Mesothelial cell of epicardium (in vitro differentiated cells): ENCODE data around the gene SETD2. TPM values are rescaled to one million over a fixed set of nuclear protein-coding genes. Genes with fewer than 3 reads are reported as not detected.
"Not testable (repeated sequence)": the region's sequence is repeated elsewhere in the genome, so short reads cannot be mapped to it uniquely, and the experiment has no call there.

Experiments
- DNase-seq, 2 experiments: peaks; one replicate each; pipeline ENCODE4 v3.0.0; 2021; ENCODE audit warnings: low spot score in 2 of 2; ENCODE audit not compliant: unreplicated experiment in 2 of 2
- H3K27ac Mint-ChIP-seq: 2 replicates; pipeline ENCODE4 v1.8.0; 2021; ENCODE audit warnings: mixed read lengths
- H3K27me3 Mint-ChIP-seq: 2 replicates; pipeline ENCODE4 v1.8.0; 2021; ENCODE audit warnings: low read depth, mixed read lengths
- H3K36me3 Mint-ChIP-seq: 2 replicates; pipeline ENCODE4 v1.8.0; 2021; ENCODE audit warnings: mixed read lengths
- H3K4me1 Mint-ChIP-seq: 2 replicates; pipeline ENCODE4 v1.8.0; 2021; ENCODE audit warnings: mixed read lengths
- H3K4me3 Mint-ChIP-seq: 2 replicates; pipeline ENCODE4 v1.8.0; 2021; ENCODE audit warnings: mild to moderate bottlenecking, moderate library complexity, mixed read lengths
- H3K9me3 Mint-ChIP-seq: 2 replicates; pipeline ENCODE4 v1.8.0; 2021; ENCODE audit warnings: mixed read lengths
- total RNA-seq: library from RNA; stranded (reverse); gene quantifications from 3 replicates; pipeline ENCODE4 v1.2.1, GENCODE V29; 2021
- TF ChIP-seq, protein P1 (sequence below): fragments of 200-600 bp; sonication (generic); IDR thresholded peaks from one replicate; pipeline ENCODE4 v1.5.0; 2021; ENCODE audit warnings: antibody characterized with exemption; ENCODE audit not compliant: unreplicated experiment

Gene SETD2
- total RNA-seq, 1 donor from 2014 or later: 73.1 TPM

DNA sequence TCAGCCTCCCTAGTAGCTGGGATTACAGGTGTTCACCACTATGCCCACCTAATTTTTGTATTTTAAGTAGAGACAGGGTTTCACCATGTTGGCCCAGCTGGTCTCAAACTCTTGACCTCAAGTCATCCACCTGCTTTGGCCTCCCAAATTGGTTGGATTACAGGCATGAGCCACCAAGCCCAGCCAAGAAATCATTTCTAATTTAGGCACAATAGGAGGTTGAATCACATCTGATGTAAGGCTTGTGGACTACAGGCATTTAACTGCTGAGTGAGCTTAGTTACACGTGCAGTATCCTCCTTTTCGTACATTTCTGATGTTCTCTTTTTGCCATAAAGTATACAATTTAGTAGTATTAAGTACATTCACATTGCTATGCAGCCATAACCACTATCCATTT lies 31.1 kb upstream of the SETD2 start:
- H3K4me3 Mint-ChIP-seq: no peak overlapping the region

GRCh38 chr3:47193871-47194859 lies 30.3 kb upstream of the SETD2 start:
- TF ChIP-seq, protein P1, sequence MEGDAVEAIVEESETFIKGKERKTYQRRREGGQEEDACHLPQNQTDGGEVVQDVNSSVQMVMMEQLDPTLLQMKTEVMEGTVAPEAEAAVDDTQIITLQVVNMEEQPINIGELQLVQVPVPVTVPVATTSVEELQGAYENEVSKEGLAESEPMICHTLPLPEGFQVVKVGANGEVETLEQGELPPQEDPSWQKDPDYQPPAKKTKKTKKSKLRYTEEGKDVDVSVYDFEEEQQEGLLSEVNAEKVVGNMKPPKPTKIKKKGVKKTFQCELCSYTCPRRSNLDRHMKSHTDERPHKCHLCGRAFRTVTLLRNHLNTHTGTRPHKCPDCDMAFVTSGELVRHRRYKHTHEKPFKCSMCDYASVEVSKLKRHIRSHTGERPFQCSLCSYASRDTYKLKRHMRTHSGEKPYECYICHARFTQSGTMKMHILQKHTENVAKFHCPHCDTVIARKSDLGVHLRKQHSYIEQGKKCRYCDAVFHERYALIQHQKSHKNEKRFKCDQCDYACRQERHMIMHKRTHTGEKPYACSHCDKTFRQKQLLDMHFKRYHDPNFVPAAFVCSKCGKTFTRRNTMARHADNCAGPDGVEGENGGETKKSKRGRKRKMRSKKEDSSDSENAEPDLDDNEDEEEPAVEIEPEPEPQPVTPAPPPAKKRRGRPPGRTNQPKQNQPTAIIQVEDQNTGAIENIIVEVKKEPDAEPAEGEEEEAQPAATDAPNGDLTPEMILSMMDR: no peak
- H3K9me3 Mint-ChIP-seq: no peaks in the 10 kb centered on the region
- H3K27ac Mint-ChIP-seq: no peak overlapping the region
- peaks cover 4% of the 10 kb centered on the region for H3K36me3 Mint-ChIP-seq
- H3K27me3 Mint-ChIP-seq: no peaks in the 10 kb centered on the region
- no peaks in the 10 kb centered on the region for H3K4me1 Mint-ChIP-seq
- no peak overlapping the region for H3K4me3 Mint-ChIP-seq
- DNase-seq: no peak

More for the DNA sequence above, 31.1 kb upstream of the SETD2 start:
- Mint-ChIP-seq H3K9me3 (no peaks in the 10 kb centered on the region), H3K4me1 (no peaks in the 10 kb centered on the region), H3K36me3 (peaks cover 4% of the 10 kb centered on the region), H3K27me3 (no peaks in the 10 kb centered on the region), H3K27ac (no peak overlapping the region)
- TF ChIP-seq, protein P1: no peak
- DNase-seq: no peak

- Mint-ChIP-seq H3K9me3 (no peaks in the 10 kb centered on the region), H3K36me3 (peaks cover 4% of the 10 kb centered on the region)
Observed at GRCh38 chr3:47186285-47186684, 22.4 kb upstream of the SETD2 start.

DNA sequence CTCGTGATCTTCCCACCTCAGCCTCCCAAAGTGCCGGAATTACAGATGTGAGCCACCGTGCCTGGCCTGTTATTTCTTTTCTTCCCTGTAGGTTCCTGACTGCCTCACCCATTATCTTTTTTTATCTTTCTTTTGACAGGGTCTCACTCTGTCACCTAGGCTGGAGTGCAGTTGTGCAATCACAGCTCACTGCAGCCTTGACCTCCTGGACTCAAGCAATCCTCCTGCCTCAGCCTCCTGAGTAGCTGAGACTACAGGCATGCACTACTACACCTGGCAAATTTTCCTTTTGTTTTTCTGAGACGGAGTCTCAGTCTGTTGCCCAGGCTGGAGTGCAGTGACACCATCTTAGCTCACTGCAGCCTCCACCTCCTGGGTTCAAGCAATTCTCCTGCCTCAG lies 17.8 kb upstream of the SETD2 start:
- H3K27me3 Mint-ChIP-seq: not testable (repeated sequence)

More at GRCh38 chr3:47186285-47186684, 22.4 kb upstream of the SETD2 start:
- no peaks in the 10 kb centered on the region for H3K27me3 Mint-ChIP-seq
- DNase-seq: no peak
- H3K27ac Mint-ChIP-seq: no peak overlapping the region
- no peaks in the 10 kb centered on the region for H3K4me1 Mint-ChIP-seq
- TF ChIP-seq, protein P1: no peak
- no peak overlapping the region for H3K4me3 Mint-ChIP-seq

DNA sequence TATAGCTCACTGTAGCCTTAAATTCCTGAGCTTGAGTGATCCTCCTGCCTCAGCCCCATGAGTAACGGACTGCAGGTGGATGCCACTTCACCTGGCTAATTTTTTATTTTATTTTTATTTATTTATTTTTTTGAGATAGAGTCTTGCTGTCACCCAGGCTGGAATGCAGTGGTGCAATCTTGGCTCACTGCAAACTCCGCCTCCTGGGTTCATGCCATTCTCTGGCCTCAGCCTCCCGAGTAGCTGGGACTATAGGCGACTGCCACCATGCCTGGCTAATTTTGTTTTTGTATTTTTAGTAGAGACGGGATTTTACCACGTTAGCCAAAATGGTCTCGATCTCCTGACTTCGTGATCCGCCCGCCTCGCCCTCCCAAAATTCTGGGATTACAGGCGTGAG lies 16.1 kb upstream of the SETD2 start:
- not testable (repeated sequence) for H3K9me3 Mint-ChIP-seq, H3K4me3 Mint-ChIP-seq, H3K27me3 Mint-ChIP-seq, H3K27ac Mint-ChIP-seq, H3K4me1 Mint-ChIP-seq, DNase-seq
- H3K36me3 Mint-ChIP-seq: peaks cover 12% of the 10 kb centered on the region

More for the DNA sequence above, 17.8 kb upstream of the SETD2 start:
- H3K4me3 Mint-ChIP-seq, DNase-seq, H3K9me3 Mint-ChIP-seq, H3K4me1 Mint-ChIP-seq, H3K27ac Mint-ChIP-seq: not testable (repeated sequence)
- peaks cover 12% of the 10 kb centered on the region for H3K36me3 Mint-ChIP-seq

DNA sequence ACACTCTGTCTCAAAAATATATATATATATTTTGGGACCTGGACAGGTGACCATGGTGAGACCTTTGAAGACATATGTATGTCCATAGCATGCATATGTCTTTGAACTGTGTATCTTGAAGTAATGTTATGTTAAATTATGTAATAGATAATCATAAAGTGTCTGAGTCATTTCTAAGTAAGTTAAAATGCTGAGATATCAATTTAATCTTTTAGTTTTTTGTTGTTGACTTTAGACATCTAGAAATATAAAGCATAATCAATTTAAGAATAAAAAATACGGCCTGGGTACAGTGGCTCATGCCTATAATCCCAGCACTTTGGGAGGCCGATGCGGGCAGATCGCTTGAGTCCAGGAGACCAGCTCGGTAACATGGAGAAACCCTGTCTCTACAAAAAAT lies 12.7 kb upstream of the SETD2 start:
- DNase-seq: no peak
- Mint-ChIP-seq H3K4me3 (no peak overlapping the region), H3K4me1 (no peaks in the 10 kb centered on the region), H3K36me3 (peaks cover 8% of the 10 kb centered on the region), H3K27ac (no peak overlapping the region), H3K9me3 (no peaks in the 10 kb centered on the region), H3K27me3 (no peaks in the 10 kb centered on the region)
- TF ChIP-seq, protein P1: no peak
